HepG2 (cell line): ENCODE measurements around the gene ZMYND8. TPM values are rescaled to one million over a fixed set of nuclear protein-coding genes. Genes with fewer than 3 reads are reported as not detected.
A peak's percentile ranks its signal among the peaks of the same experiment; 100 is the strongest.

Source experiments
- ATAC-seq: fragments of 200-7000 bp; cut with Tn5 transposase; 3 replicates; pipeline ENCODE4 v1.9.1; 2020; ENCODE audit warnings: mild to moderate bottlenecking, moderate library complexity
- BruUV-seq: library from RNA; stranded (reverse); fragments of 400-500 nt; replicated peaks from 2 replicates; lab custom pipeline; 2021; lab: Mats Ljungman, UMichigan
- CTCF ChIA-PET: fragments of 300-600 bp; formaldehyde crosslinking; extraction: SDS; loops from one replicate; lab custom pipeline; 2021; ENCODE audit warnings: low total read pairs, inconsistent platforms, low intra/inter-chr PET ratio; lab: Yijun Ruan, JAX
- POLR2A ChIA-PET: fragments of 350-600 bp; sonication (Branson Sonifier 250); formaldehyde crosslinking; loops from one replicate; lab custom pipeline; 2020; ENCODE audit warnings: antibody characterized with exemption, inconsistent platforms; lab: Yijun Ruan, JAX
- DNase-seq: peaks from one replicate; pipeline ENCODE4 v3.0.0-alpha.2; 2015; ENCODE audit warnings: low spot score
- FAIRE-seq: peaks from 3 replicates; lab custom pipeline; 2011; peaks lifted over from hg19 to GRCh38; lab: Jason Lieb, UNC
- H2AFZ ChIP-seq: one replicate; pipeline ENCODE4 v1.6.1; 2011; ENCODE audit warnings: low read length, inconsistent platforms
- H3K27ac ChIP-seq: fragments of 300-600 bp; 3 replicates; pipeline ENCODE4 v1.8.0; 2011; ENCODE audit warnings: mixed run types, mild to moderate bottlenecking, mixed read lengths, low read length, inconsistent platforms; ENCODE audit not compliant: insufficient read depth; ENCODE audit errors: extremely low read length
- H3K27me3 ChIP-seq, 2 experiments: fragments of 200-600 bp in 1 of 2; 2 replicates in 1 of 2; 3 replicates in 1 of 2; pipeline versions ENCODE4 v1.6.0 to v1.8.0; 2011; ENCODE audit warnings: low read length in 2 of 2, mild to moderate bottlenecking in 2 of 2, moderate library complexity in 2 of 2, inconsistent platforms in 1 of 2; ENCODE audit not compliant: insufficient read depth in 2 of 2, control insufficient read depth in 1 of 2
- H3K36me3 ChIP-seq, 2 experiments: fragments of 200-600 bp in 1 of 2; replicated peaks in 1 of 2; 2 replicates in 1 of 2; 3 replicates in 1 of 2; pipeline versions ENCODE4 v1.5.1 to v1.8.0; 2011; ENCODE audit warnings: low read length in 2 of 2, inconsistent platforms in 1 of 2; ENCODE audit not compliant: insufficient read depth in 2 of 2, control insufficient read depth in 1 of 2
- H3K4me1 ChIP-seq: 2 replicates; pipeline ENCODE4 v1.5.1; 2012; ENCODE audit warnings: low read length, inconsistent platforms; ENCODE audit not compliant: insufficient read depth
- H3K4me2 ChIP-seq: 2 replicates; pipeline ENCODE4 v1.6.0; 2011; ENCODE audit warnings: low read depth, low read length, inconsistent platforms
- H3K4me3 ChIP-seq, 3 experiments: fragments of 200-600 bp in 1 of 3; sonication (generic), shearing (Covaris generic) in 1 of 3; replicated peaks in 1 of 3; 2 replicates each; pipeline ENCODE4 v1.5.1; 2011 to 2016; ENCODE audit warnings: low read length in 3 of 3, inconsistent platforms in 2 of 3, low read depth in 2 of 3, mild to moderate bottlenecking in 2 of 3, control low read depth in 1 of 3, mixed read lengths in 1 of 3; ENCODE audit not compliant: insufficient read depth in 1 of 3
- H3K79me2 ChIP-seq: one replicate; pipeline ENCODE4 v1.6.1; 2011; ENCODE audit warnings: low read length, inconsistent platforms; ENCODE audit not compliant: insufficient read depth
- H3K9ac ChIP-seq: 2 replicates; pipeline ENCODE4 v1.6.0; 2011; ENCODE audit warnings: mild to moderate bottlenecking, low read depth, low read length, inconsistent platforms; ENCODE audit not compliant: insufficient read depth
- H3K9me3 ChIP-seq: 2 replicates; pipeline ENCODE4 v1.5.1; 2012; ENCODE audit warnings: mild to moderate bottlenecking, low read length
- H4K20me1 ChIP-seq: 2 replicates; pipeline ENCODE4 v1.6.0; 2011; ENCODE audit warnings: inconsistent platforms, mild to moderate bottlenecking, low read length, moderate library complexity; ENCODE audit not compliant: insufficient read depth
- ATAD3A ChIP-seq: sonication (generic); formaldehyde crosslinking; IDR thresholded peaks from 2 replicates; pipeline ENCODE4 v1.4.0; 2020; ENCODE audit warnings: missing genetic modification reagents
- ATM ChIP-seq: fragments of 450-650 bp; IDR thresholded peaks from 2 replicates; pipeline ENCODE4 v1.7.1; 2017; ENCODE audit warnings: mild to moderate bottlenecking, borderline replicate concordance
- IKZF1 ChIP-seq: fragments of 450-650 bp; IDR thresholded peaks from 2 replicates; pipeline ENCODE4 v1.7.1; 2016
- KLF11 ChIP-seq: IDR thresholded peaks from 2 replicates; pipeline ENCODE4 v1.6.1; 2016; ENCODE audit warnings: missing compliant biosample characterization
- KLF16 ChIP-seq, 2 experiments: sonication (generic) in 1 of 2; formaldehyde crosslinking in 1 of 2; IDR thresholded peaks; 2 replicates each; pipeline versions ENCODE4 v1.6.1 to v1.8.0; 2016 to 2023; ENCODE audit warnings: missing genetic modification reagents in 2 of 2, missing compliant biosample characterization in 1 of 2
- NR2F6 ChIP-seq, 2 experiments: IDR thresholded peaks; 2 replicates each; pipeline ENCODE4 v1.6.1; 2016; ENCODE audit warnings: antibody characterized with exemption in 1 of 2, mild to moderate bottlenecking in 1 of 2
- PCBP1 ChIP-seq: fragments of 200-400 bp; formaldehyde crosslinking; IDR thresholded peaks from 2 replicates; pipeline ENCODE4 v1.6.1; 2017; ENCODE audit warnings: mild to moderate bottlenecking, low read depth, low read length, borderline replicate concordance
- RBAK ChIP-seq: sonication (generic); formaldehyde crosslinking; IDR thresholded peaks from 2 replicates; pipeline ENCODE4 v1.5.1; 2020; ENCODE audit warnings: mild to moderate bottlenecking, missing genetic modification reagents
- ZNF256 ChIP-seq: sonication (generic); formaldehyde crosslinking; conservative IDR thresholded peaks from 2 replicates; pipeline ENCODE4 v1.4.0; 2020; ENCODE audit warnings: missing genetic modification reagents
- WGBS: methylation state at CpG from one replicate; pipeline ENCODE4 v1.1.6; 2017; ENCODE audit warnings: low lambda C conversion rate; 5-methylcytosine and 5-hydroxymethylcytosine counted together
- in situ Hi-C: cut with HindIII; loops from 2 replicates; pipeline ENCODE4 v1.10.0; 2017; ENCODE audit warnings: low pct_unique_long_range_greater_than_20kb; ENCODE audit not compliant: extremely low pct_ligation_motif_present
- intact Hi-C: fragments of 100-400 bp; cut with micrococcal nuclease; formaldehyde crosslinking; loops from one replicate; pipeline ENCODE4 v1.10.0; 2022; ENCODE audit not compliant: unreplicated experiment
- polyA plus RNA-seq, 8 experiments: library from polyadenylated mRNA; depleted of rRNA in 3 of 8; stranded (reverse) in 7 of 8; unstranded in 1 of 8; fragments of >200 nt; fragmentation: Illumina TruSeq in 4 of 8; extraction: Trizol in 4 of 8; gene quantifications; 2 replicates each; pipeline versions ENCODE4 v1.2.1 to v1.2.3, GENCODE V29; 2011 to 2016; ENCODE audit warnings: low read depth in 4 of 8, missing spikeins in 1 of 8, mixed read lengths in 1 of 8; ENCODE audit not compliant: insufficient read depth in 1 of 8
- total RNA-seq, 5 experiments: library from RNA; depleted of rRNA; stranded (reverse); fragments of >200 nt; fragmentation: Illumina TruSeq; extraction: Trizol; gene quantifications; 2 replicates each; pipeline ENCODE4 v1.2.3, GENCODE V29; 2016; ENCODE audit warnings: low read depth in 1 of 5
- TF ChIP-seq, protein P1 (sequence below): fragments of 450-650 bp; IDR thresholded peaks from 2 replicates; pipeline ENCODE4 v1.6.1; 2016
- TF ChIP-seq, protein P2 (sequence below): sonication (generic); formaldehyde crosslinking; IDR thresholded peaks from 2 replicates; pipeline ENCODE4 v1.4.0; 2020; ENCODE audit warnings: missing genetic modification reagents, borderline replicate concordance
- TF ChIP-seq, protein P3 (sequence below): sonication (generic); formaldehyde crosslinking; conservative IDR thresholded peaks from 2 replicates; pipeline ENCODE4 v1.4.0; 2020; ENCODE audit warnings: mild to moderate bottlenecking, missing genetic modification reagents, moderate library complexity
- TF ChIP-seq, protein P4 (sequence below): conservative IDR thresholded peaks from 2 replicates; pipeline ENCODE4 v1.6.1; 2018; ENCODE audit warnings: missing genetic modification reagents

The ZMYND8 gene
- total and polyA plus RNA-seq, 2 of the 13 experiments (the other 11 are each of a cell fraction or from before 2014, with no cell fraction given) = 53.9 to 84.7 TPM

DNA sequence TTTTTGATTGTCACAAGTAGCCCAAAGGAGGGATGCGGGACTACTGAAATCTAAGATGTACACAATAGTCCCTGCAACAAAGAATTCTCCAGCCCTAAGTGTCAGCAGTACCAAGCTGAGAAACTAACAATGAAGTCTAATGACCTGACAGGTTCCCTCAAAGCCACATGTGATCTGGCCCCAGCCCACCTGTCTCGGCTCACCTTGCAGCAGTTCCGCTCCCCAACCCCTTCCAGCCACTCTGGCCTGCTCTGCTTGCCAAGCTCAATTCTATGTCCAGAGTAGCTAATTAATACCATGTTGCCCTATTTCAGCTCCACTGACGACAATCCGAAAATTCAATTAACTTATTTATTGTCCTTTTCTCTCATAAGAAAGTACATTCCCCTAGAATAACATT is 72.1 kb downstream of the ZMYND8 start (continued):
- no peak for TF ChIP-seq KLF11 (CRISPR knock-in tag)
- TF ChIP-seq, protein P1, sequence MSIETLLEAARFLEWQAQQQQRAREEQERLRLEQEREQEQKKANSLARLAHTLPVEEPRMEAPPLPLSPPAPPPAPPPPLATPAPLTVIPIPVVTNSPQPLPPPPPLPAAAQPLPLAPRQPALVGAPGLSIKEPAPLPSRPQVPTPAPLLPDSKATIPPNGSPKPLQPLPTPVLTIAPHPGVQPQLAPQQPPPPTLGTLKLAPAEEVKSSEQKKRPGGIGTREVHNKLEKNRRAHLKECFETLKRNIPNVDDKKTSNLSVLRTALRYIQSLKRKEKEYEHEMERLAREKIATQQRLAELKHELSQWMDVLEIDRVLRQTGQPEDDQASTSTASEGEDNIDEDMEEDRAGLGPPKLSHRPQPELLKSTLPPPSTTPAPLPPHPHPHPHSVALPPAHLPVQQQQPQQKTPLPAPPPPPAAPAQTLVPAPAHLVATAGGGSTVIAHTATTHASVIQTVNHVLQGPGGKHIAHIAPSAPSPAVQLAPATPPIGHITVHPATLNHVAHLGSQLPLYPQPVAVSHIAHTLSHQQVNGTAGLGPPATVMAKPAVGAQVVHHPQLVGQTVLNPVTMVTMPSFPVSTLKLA = peak; percentile 25; the same call in 1 of the 2 replicates
- no peak for TF ChIP-seq ATM
- no peak for TF ChIP-seq ZNF256 (CRISPR knock-in tag)
- TF ChIP-seq, protein P2, sequence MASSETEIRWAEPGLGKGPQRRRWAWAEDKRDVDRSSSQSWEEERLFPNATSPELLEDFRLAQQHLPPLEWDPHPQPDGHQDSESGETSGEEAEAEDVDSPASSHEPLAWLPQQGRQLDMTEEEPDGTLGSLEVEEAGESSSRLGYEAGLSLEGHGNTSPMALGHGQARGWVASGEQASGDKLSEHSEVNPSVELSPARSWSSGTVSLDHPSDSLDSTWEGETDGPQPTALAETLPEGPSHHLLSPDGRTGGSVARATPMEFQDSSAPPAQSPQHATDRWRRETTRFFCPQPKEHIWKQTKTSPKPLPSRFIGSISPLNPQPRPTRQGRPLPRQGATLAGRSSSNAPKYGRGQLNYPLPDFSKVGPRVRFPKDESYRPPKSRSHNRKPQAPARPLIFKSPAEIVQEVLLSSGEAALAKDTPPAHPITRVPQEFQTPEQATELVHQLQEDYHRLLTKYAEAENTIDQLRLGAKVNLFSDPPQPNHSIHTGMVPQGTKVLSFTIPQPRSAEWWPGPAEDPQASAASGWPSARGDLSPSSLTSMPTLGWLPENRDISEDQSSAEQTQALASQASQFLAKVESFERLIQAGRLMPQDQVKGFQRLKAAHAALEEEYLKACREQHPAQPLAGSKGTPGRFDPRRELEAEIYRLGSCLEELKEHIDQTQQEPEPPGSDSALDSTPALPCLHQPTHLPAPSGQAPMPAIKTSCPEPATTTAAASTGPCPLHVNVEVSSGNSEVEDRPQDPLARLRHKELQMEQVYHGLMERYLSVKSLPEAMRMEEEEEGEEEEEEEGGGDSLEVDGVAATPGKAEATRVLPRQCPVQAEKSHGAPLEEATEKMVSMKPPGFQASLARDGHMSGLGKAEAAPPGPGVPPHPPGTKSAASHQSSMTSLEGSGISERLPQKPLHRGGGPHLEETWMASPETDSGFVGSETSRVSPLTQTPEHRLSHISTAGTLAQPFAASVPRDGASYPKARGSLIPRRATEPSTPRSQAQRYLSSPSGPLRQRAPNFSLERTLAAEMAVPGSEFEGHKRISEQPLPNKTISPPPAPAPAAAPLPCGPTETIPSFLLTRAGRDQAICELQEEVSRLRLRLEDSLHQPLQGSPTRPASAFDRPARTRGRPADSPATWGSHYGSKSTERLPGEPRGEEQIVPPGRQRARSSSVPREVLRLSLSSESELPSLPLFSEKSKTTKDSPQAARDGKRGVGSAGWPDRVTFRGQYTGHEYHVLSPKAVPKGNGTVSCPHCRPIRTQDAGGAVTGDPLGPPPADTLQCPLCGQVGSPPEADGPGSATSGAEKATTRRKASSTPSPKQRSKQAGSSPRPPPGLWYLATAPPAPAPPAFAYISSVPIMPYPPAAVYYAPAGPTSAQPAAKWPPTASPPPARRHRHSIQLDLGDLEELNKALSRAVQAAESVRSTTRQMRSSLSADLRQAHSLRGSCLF (CRISPR knock-in tag) = no peak
- TF ChIP-seq, all 625 proteins: peak for 4

DNA sequence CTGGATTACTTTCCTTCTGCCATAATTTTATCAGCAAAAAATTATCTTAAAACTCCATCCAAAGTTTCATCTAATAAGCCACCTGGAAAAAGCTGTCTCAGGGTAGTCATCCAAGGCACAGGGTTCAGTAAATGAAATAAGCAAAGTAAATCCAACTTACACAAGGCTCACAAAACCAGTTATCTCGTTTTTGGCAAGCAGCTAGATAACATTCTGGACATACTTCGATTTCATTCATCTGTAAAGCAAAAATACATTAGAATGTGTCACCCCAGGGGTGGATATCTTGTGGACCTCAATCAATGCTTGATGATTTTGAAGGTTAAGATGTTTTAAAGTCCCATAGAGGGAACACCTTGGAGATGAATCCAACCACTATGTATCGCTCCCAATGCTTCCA is 73.1 kb downstream of the ZMYND8 start:
- 96% methylated on average over 3 of the region's 3 CpGs for WGBS
- no peak overlapping the region for H2AFZ ChIP-seq
- H3K4me1 ChIP-seq = no peaks in the 10 kb centered on the region
- no peak overlapping the region for H3K9ac ChIP-seq
- POLR2A ChIA-PET = no interaction called here
- BruUV-seq = no TSS peak
- H3K27ac ChIP-seq = no peak overlapping the region
- H3K36me3 ChIP-seq = peaks cover 59 to 96% of the 10 kb centered on the region in 2 experiments
- intact Hi-C loops = no loop called here
- no peak for ATAC-seq
- no peaks in the 10 kb centered on the region for H3K9me3 ChIP-seq
- no peak for FAIRE-seq
- no peak overlapping the region for H3K4me3 ChIP-seq
- peaks cover 7% of the 10 kb centered on the region for H3K79me2 ChIP-seq
- H3K27me3 ChIP-seq = no peaks in the 10 kb centered on the region
- H3K4me2 ChIP-seq = no peak overlapping the region
- DNase-seq = no peak
- 0 out of 2 replicates have a peak, but pooled peaks cover under 1% of the 10 kb centered on the region for H4K20me1 ChIP-seq
- CTCF ChIA-PET = no interaction called here
- in situ Hi-C loops = no loop called here
- no peak for TF ChIP-seq RBAK (CRISPR knock-in tag)
- TF ChIP-seq ATAD3A (CRISPR knock-in tag) = no peak
- no peak for TF ChIP-seq PCBP1
- TF ChIP-seq, protein P3, sequence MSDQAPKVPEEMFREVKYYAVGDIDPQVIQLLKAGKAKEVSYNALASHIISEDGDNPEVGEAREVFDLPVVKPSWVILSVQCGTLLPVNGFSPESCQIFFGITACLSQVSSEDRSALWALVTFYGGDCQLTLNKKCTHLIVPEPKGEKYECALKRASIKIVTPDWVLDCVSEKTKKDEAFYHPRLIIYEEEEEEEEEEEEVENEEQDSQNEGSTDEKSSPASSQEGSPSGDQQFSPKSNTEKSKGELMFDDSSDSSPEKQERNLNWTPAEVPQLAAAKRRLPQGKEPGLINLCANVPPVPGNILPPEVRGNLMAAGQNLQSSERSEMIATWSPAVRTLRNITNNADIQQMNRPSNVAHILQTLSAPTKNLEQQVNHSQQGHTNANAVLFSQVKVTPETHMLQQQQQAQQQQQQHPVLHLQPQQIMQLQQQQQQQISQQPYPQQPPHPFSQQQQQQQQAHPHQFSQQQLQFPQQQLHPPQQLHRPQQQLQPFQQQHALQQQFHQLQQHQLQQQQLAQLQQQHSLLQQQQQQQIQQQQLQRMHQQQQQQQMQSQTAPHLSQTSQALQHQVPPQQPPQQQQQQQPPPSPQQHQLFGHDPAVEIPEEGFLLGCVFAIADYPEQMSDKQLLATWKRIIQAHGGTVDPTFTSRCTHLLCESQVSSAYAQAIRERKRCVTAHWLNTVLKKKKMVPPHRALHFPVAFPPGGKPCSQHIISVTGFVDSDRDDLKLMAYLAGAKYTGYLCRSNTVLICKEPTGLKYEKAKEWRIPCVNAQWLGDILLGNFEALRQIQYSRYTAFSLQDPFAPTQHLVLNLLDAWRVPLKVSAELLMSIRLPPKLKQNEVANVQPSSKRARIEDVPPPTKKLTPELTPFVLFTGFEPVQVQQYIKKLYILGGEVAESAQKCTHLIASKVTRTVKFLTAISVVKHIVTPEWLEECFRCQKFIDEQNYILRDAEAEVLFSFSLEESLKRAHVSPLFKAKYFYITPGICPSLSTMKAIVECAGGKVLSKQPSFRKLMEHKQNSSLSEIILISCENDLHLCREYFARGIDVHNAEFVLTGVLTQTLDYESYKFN (CRISPR knock-in tag) = no peak
- no peak for TF ChIP-seq IKZF1
- no peak for TF ChIP-seq KLF16 (CRISPR knock-in tag; IDR thresholded peaks at IDR 0.05)
- TF ChIP-seq, protein P4, sequence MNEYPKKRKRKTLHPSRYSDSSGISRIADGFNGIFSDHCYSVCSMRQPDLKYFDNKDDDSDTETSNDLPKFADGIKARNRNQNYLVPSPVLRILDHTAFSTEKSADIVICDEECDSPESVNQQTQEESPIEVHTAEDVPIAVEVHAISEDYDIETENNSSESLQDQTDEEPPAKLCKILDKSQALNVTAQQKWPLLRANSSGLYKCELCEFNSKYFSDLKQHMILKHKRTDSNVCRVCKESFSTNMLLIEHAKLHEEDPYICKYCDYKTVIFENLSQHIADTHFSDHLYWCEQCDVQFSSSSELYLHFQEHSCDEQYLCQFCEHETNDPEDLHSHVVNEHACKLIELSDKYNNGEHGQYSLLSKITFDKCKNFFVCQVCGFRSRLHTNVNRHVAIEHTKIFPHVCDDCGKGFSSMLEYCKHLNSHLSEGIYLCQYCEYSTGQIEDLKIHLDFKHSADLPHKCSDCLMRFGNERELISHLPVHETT = no peak
- TF ChIP-seq NR2F6 (IDR thresholded peaks at IDR 0.05) = no peak
- TF ChIP-seq NR2F6 (CRISPR knock-in tag; IDR thresholded peaks at IDR 0.05) = no peak
